OCI-LY3 (cell line): ENCODE results near the gene FBXO45.
A peak's percentile ranks its signal among the peaks of the same experiment; 100 is the strongest.
"Not testable (repeated sequence)": the region's sequence is repeated elsewhere in the genome, so short reads cannot be mapped to it uniquely, and the experiment has no call there.

Experiments
- H2AFZ ChIP-seq: fragments of 200-600, 300-600 bp; shearing (Covaris generic); 2 replicates; pipeline ENCODE4 v1.6.0; 2014; ENCODE audit warnings: antibody characterized with exemption, low read depth, low read length
- H3K27ac ChIP-seq: fragments of 200-600, 300-600 bp; sonication (generic); 2 replicates; pipeline ENCODE4 v1.5.1; 2014; ENCODE audit warnings: mild to moderate bottlenecking, low read length, moderate library complexity, mixed read lengths
- H3K27me3 ChIP-seq: fragments of 200-600, 300-600 bp; sonication (generic); 2 replicates; pipeline ENCODE4 v1.6.1; 2014; ENCODE audit warnings: low read depth, low read length, mixed read lengths
- H3K36me3 ChIP-seq: fragments of 200-600, 300-600 bp; sonication (generic); replicated peaks from 2 replicates; pipeline ENCODE3; 2014; ENCODE audit warnings: low read depth, low read length, mixed read lengths
- H3K4me1 ChIP-seq: fragments of 300-600, 200-600 bp; sonication (generic); 2 replicates; pipeline ENCODE4 v1.6.1; 2014; ENCODE audit warnings: low read length, mixed read lengths
- H3K4me2 ChIP-seq: fragments of 200-600, 300-600 bp; sonication (generic); 2 replicates; pipeline ENCODE4 v1.6.1; 2014; ENCODE audit warnings: low read length, mixed read lengths
- H3K4me3 ChIP-seq: fragments of 300-600, 200-600 bp; sonication (generic); 2 replicates; pipeline ENCODE4 v1.5.1; 2014; ENCODE audit warnings: antibody characterized with exemption, mild to moderate bottlenecking, low read length, moderate library complexity
- H3K79me2 ChIP-seq: fragments of 300-600, 200-600 bp; shearing (Covaris generic); 2 replicates; pipeline ENCODE4 v1.6.1; 2014; ENCODE audit warnings: mild to moderate bottlenecking, low read length, mixed read lengths
- H3K9ac ChIP-seq: fragments of 300-600, 200-600 bp; shearing (Covaris generic); 2 replicates; pipeline ENCODE4 v1.6.0; 2014; ENCODE audit warnings: mild to moderate bottlenecking, low read length, moderate library complexity
- H3K9me3 ChIP-seq: fragments of 200-600, 300-600 bp; shearing (Covaris generic); 2 replicates; pipeline ENCODE4 v1.6.1; 2014; ENCODE audit warnings: low read length, mixed read lengths; ENCODE audit not compliant: insufficient read depth
- H4K20me1 ChIP-seq: fragments of 200-600, 300-600 bp; sonication (generic); 2 replicates; pipeline ENCODE4 v1.6.1; 2016; ENCODE audit warnings: low read length, mixed read lengths; ENCODE audit not compliant: insufficient read depth
- EZH2phosphoT487 ChIP-seq: fragments of 200-600 bp; shearing (Covaris generic); IDR thresholded peaks from 2 replicates; pipeline ENCODE4 v1.6.1; 2018; ENCODE audit warnings: antibody characterized with exemption, mixed run types, low read depth
- TF ChIP-seq, protein P1 (sequence below): fragments of 200-600, 300-600 bp; sonication (generic); IDR thresholded peaks from 2 replicates; pipeline ENCODE4 v1.5.1; 2014; ENCODE audit warnings: antibody characterized with exemption, low read length, low read depth

Gene FBXO45

DNA sequence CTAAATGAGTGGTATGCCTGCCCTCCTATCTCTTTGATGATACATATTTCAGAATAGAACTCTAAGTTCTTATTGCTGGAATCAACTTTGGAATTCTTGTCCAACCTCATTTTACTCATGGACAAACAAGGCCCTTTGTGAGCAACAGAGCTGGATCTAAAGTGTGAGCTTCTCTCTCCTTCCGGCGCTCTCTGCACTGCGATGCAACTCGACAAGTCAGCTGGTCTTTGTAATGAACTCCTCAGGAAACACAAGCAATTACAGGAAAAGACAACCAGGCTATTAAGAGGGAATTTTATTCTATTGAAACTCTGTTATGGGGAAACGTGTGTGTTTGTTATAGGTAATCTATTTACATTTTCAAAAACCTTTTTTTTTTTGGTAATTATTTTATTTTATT, 50.8 kb downstream of the FBXO45 start:
- Histone ChIP-seq H3K4me1 (peaks cover 20% of the 10 kb centered on the region), H3K36me3 (no peaks in the 10 kb centered on the region), H3K27me3 (no peaks in the 10 kb centered on the region), H3K9ac (no peak overlapping the region), H4K20me1 (no peaks in the 10 kb centered on the region), H3K27ac (no peak overlapping the region), H2AFZ (no peak overlapping the region), H3K4me3 (no peak overlapping the region), H3K9me3 (no peaks in the 10 kb centered on the region), H3K4me2 (no peak overlapping the region), H3K79me2 (no peaks in the 10 kb centered on the region)
- no peak for TF ChIP-seq EZH2phosphoT487
- TF ChIP-seq, protein P1, sequence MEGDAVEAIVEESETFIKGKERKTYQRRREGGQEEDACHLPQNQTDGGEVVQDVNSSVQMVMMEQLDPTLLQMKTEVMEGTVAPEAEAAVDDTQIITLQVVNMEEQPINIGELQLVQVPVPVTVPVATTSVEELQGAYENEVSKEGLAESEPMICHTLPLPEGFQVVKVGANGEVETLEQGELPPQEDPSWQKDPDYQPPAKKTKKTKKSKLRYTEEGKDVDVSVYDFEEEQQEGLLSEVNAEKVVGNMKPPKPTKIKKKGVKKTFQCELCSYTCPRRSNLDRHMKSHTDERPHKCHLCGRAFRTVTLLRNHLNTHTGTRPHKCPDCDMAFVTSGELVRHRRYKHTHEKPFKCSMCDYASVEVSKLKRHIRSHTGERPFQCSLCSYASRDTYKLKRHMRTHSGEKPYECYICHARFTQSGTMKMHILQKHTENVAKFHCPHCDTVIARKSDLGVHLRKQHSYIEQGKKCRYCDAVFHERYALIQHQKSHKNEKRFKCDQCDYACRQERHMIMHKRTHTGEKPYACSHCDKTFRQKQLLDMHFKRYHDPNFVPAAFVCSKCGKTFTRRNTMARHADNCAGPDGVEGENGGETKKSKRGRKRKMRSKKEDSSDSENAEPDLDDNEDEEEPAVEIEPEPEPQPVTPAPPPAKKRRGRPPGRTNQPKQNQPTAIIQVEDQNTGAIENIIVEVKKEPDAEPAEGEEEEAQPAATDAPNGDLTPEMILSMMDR = no peak

DNA sequence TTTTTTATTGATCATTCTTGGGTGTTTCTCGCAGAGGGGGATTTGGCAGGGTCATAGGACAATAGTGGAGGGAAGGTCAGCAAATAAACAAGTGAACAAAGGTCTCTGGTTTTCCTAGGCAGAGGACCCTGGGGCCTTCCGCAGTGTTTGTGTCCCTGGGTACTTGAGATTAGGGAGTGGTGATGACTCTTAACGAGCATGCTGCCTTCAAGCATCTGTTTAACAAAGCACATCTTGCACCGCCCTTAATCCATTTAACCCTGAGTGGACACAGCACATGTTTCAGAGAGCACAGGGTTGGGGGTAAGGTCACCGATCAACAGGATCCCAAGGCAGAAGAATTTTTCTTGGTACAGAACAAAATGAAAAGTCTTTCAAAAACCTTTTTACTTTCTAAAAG, 51.2 kb downstream of the FBXO45 start:
- H3K9me3 ChIP-seq, H3K79me2 ChIP-seq, H3K4me2 ChIP-seq, H3K9ac ChIP-seq, H3K36me3 ChIP-seq, H3K4me3 ChIP-seq, H3K27me3 ChIP-seq, H3K27ac ChIP-seq, H4K20me1 ChIP-seq: not testable (repeated sequence)
- peaks cover 24% of the 10 kb centered on the region for H3K4me1 ChIP-seq
- H2AFZ ChIP-seq = peak overlapping the region; percentile 60; the same call in 1 of the 2 replicates

DNA sequence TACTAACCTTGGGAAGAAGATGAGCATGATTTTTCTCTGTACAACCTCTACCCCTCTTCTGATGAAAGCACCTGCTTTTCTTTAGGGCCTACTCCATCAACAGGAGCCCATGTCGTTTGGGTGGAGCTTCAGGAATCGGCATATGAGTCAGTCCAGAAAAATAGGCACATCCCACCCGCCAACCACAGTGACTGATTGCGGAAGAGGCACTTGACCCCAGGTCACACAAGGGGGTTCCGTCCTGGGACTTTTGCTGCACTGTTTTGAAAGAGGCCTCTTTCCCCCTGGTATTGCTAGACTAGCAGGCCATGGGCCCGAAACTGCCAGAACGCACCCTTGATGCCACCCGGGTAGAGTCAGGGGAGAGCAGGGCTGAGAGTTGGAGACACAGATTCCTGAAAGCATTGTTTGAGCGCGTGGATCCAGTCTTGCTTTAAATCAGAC, 51.7 kb downstream of the FBXO45 start:
- Histone ChIP-seq H3K36me3 (no peaks in the 10 kb centered on the region), H3K9ac (no peak overlapping the region), H3K4me1 (peaks cover 30% of the 10 kb centered on the region), H3K4me2 (no peak overlapping the region), H3K27me3 (no peaks in the 10 kb centered on the region), H3K4me3 (no peak overlapping the region), H2AFZ (peak overlapping the region; percentile 60; the same call in 1 of the 2 replicates), H3K9me3 (no peaks in the 10 kb centered on the region), H3K27ac (no peak overlapping the region), H3K79me2 (no peaks in the 10 kb centered on the region), H4K20me1 (no peaks in the 10 kb centered on the region)
- TF ChIP-seq, protein P1 = no peak
- no peak for TF ChIP-seq EZH2phosphoT487

DNA sequence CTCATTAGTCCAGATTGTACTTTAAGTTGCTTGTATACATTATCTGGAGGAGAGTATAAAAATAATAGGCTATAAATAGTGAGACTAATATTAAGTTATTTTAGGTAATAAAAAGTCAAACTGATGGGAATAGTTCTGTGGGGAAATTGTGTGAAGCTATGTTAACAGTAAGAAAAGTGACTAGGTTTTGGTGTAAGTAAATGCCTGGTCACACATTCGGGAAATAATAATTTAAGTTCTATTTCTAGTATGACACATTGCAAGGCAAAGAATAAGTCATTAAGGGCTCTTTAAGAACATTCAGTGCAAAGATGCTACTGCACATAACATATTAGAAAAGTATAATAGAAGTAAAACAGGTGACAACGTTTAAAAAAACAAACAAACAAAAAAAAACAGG, 52.2 kb downstream of the FBXO45 start:
- H3K4me3 ChIP-seq = no peak overlapping the region
- no peak overlapping the region for H3K4me2 ChIP-seq
- H3K79me2 ChIP-seq = no peaks in the 10 kb centered on the region
- no peaks in the 10 kb centered on the region for H3K9me3 ChIP-seq
- no peak overlapping the region for H3K27ac ChIP-seq
- H3K9ac ChIP-seq = no peak overlapping the region
- H4K20me1 ChIP-seq = no peaks in the 10 kb centered on the region
- TF ChIP-seq, protein P1 = no peak
- no peak for TF ChIP-seq EZH2phosphoT487
- no peaks in the 10 kb centered on the region for H3K27me3 ChIP-seq
- H3K4me1 ChIP-seq = peaks cover 30% of the 10 kb centered on the region
- no peaks in the 10 kb centered on the region for H3K36me3 ChIP-seq
- no peak overlapping the region for H2AFZ ChIP-seq

DNA sequence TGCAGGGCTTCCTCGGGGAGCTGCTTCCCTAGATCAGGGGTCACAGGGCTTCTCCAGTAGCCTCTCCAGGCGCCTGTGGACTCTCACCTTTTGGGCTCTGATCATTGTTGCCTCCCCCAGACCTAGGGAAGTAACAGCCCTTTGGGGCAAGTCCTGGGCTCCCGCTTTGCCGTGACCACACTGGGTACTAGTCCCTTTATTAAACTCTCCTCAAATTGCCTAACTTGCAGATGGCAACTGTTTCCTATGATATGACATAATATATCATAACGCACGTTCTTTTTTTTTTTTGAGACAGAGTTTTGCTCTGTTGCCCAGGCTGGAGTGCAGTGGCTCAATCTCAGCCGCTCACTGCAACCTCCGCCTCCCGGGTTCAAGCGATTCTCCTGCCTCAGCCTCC, 53.2 kb downstream of the FBXO45 start:
- Histone ChIP-seq H3K9me3 (no peaks in the 10 kb centered on the region), H3K9ac (no peak overlapping the region), H3K4me3 (no peak overlapping the region), H3K27me3 (no peaks in the 10 kb centered on the region), H4K20me1 (no peaks in the 10 kb centered on the region), H2AFZ (no peak overlapping the region), H3K36me3 (no peaks in the 10 kb centered on the region), H3K79me2 (no peaks in the 10 kb centered on the region), H3K4me2 (no peak overlapping the region), H3K4me1 (peaks cover 30% of the 10 kb centered on the region), H3K27ac (no peak overlapping the region)
- no peak for TF ChIP-seq EZH2phosphoT487
